Astrocyte (in vitro differentiated cells and primary cell): ENCODE results near the gene GMPPB. TPM values are rescaled to one million over a fixed set of nuclear protein-coding genes. Genes with fewer than 3 reads are reported as not detected.

Experiments
- DNase-seq: peaks from one replicate; pipeline ENCODE4 v3.0.0-alpha.2; 2010; ENCODE audit warnings: low read depth
- FAIRE-seq: peaks from 2 replicates; lab custom pipeline; 2011; peaks lifted over from hg19 to GRCh38; lab: Jason Lieb, UNC
- H2AFZ ChIP-seq: 2 replicates; pipeline ENCODE4 v1.6.0; 2012; ENCODE audit warnings: low read depth, low read length, inconsistent platforms
- H3K27ac ChIP-seq: 2 replicates; pipeline ENCODE4 v1.5.1; 2011; ENCODE audit warnings: low read depth, low read length, inconsistent platforms
- H3K27me3 ChIP-seq: 2 replicates; pipeline ENCODE4 v1.6.0; 2011; ENCODE audit warnings: low read length, inconsistent platforms; ENCODE audit not compliant: insufficient read depth
- H3K36me3 ChIP-seq: 2 replicates; pipeline ENCODE4 v1.5.1; 2011; ENCODE audit warnings: low read length, inconsistent platforms; ENCODE audit not compliant: insufficient read depth
- H3K4me1 ChIP-seq: 2 replicates; pipeline ENCODE4 v1.5.1; 2011; ENCODE audit warnings: low read length, inconsistent platforms; ENCODE audit not compliant: insufficient read depth
- H3K4me2 ChIP-seq: 2 replicates; pipeline ENCODE4 v1.6.0; 2012; ENCODE audit warnings: low read length, inconsistent platforms
- H3K4me3 ChIP-seq: 2 replicates; pipeline ENCODE4 v1.5.1; 2011; ENCODE audit warnings: low read depth, mild to moderate bottlenecking, low read length, inconsistent platforms; ENCODE audit not compliant: insufficient read depth
- H3K79me2 ChIP-seq: 2 replicates; pipeline ENCODE4 v1.6.0; 2012; ENCODE audit warnings: mild to moderate bottlenecking, low read length, inconsistent platforms; ENCODE audit not compliant: insufficient read depth
- H3K9ac ChIP-seq: 2 replicates; pipeline ENCODE4 v1.6.0; 2012; ENCODE audit warnings: mild to moderate bottlenecking, low read length, inconsistent platforms
- H3K9me3 ChIP-seq: 2 replicates; pipeline ENCODE4 v1.5.1; 2012; ENCODE audit warnings: low read depth, mild to moderate bottlenecking, low read length, inconsistent platforms; ENCODE audit not compliant: insufficient read depth
- H4K20me1 ChIP-seq: 2 replicates; pipeline ENCODE4 v1.6.0; 2012; ENCODE audit warnings: low read length, inconsistent platforms; ENCODE audit not compliant: insufficient read depth
- H3K27ac Mint-ChIP-seq: one replicate; pipeline ENCODE4 v1.8.0; 2021; ENCODE audit warnings: mild to moderate bottlenecking, mixed read lengths; ENCODE audit not compliant: unreplicated experiment
- H3K27me3 Mint-ChIP-seq: one replicate; pipeline ENCODE4 v1.8.0; 2021; ENCODE audit warnings: low read depth, mixed read lengths; ENCODE audit not compliant: unreplicated experiment
- H3K36me3 Mint-ChIP-seq: one replicate; pipeline ENCODE4 v1.8.0; 2021; ENCODE audit warnings: low read depth, mixed read lengths; ENCODE audit not compliant: unreplicated experiment
- H3K4me1 Mint-ChIP-seq: one replicate; pipeline ENCODE4 v1.8.0; 2021; ENCODE audit warnings: low read depth, mixed read lengths; ENCODE audit not compliant: unreplicated experiment
- H3K4me3 Mint-ChIP-seq: one replicate; pipeline ENCODE4 v1.8.0; 2021; ENCODE audit warnings: mild to moderate bottlenecking, moderate library complexity, mixed read lengths; ENCODE audit not compliant: unreplicated experiment
- H3K9me3 Mint-ChIP-seq: one replicate; pipeline ENCODE4 v1.8.0; 2021; ENCODE audit warnings: mild to moderate bottlenecking, mixed read lengths; ENCODE audit not compliant: unreplicated experiment
- EZH2 ChIP-seq: IDR thresholded peaks from 2 replicates; pipeline ENCODE4 v1.6.1; 2012; ENCODE audit warnings: mild to moderate bottlenecking, low read length, inconsistent platforms; ENCODE audit not compliant: insufficient read depth
- total RNA-seq: library from RNA; stranded (reverse); gene quantifications from 2 replicates; pipeline ENCODE4 v1.2.1, GENCODE V29; 2021
- TF ChIP-seq, protein P1 (sequence below): IDR thresholded peaks from 2 replicates; pipeline ENCODE4 v1.5.1; 2011; ENCODE audit warnings: low read depth, mild to moderate bottlenecking, inconsistent platforms, low read length, moderate library complexity; ENCODE audit not compliant: insufficient read depth

Gene GMPPB
- total RNA-seq, 1 donor from 2014 or later, result 24.6 TPM

DNA sequence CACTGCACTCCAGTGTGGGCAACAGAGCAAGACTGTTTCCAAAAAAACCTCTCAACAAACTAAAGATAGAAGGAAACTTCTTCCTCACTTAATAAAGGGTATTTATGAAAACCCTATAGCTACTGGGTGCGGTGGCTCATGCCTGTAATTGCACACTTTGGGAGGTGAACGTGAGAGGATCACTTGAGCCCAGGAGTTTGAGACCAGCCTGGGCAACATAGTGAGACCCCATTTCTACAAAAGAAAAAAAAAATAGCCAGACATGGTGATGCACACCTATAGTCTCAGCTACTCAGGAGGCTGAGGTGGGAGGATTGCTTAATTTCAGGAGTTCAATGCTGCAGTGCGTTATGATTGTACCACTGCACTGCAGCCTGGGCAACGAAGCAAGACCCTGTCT is 40.2 kb upstream of the GMPPB start:
- no peak for FAIRE-seq
- H4K20me1 ChIP-seq, result peaks cover 53% of the 10 kb centered on the region
- Mint-ChIP-seq H3K9me3 (no peaks in the 10 kb centered on the region), H3K4me3 (no peak overlapping the region), H3K36me3 (peaks cover 4% of the 10 kb centered on the region), H3K27me3 (no peaks in the 10 kb centered on the region), H3K4me1 (no peaks in the 10 kb centered on the region), H3K27ac (no peak overlapping the region)
- H3K79me2 ChIP-seq, result peaks cover 77% of the 10 kb centered on the region
- no peak for DNase-seq
- no peak overlapping the region for H3K4me2 ChIP-seq
- H3K27me3 ChIP-seq, result no peaks in the 10 kb centered on the region
- H2AFZ ChIP-seq, result no peak overlapping the region
- no peaks in the 10 kb centered on the region for H3K36me3 ChIP-seq
- no peak overlapping the region for H3K9ac ChIP-seq
- TF ChIP-seq, protein P1, sequence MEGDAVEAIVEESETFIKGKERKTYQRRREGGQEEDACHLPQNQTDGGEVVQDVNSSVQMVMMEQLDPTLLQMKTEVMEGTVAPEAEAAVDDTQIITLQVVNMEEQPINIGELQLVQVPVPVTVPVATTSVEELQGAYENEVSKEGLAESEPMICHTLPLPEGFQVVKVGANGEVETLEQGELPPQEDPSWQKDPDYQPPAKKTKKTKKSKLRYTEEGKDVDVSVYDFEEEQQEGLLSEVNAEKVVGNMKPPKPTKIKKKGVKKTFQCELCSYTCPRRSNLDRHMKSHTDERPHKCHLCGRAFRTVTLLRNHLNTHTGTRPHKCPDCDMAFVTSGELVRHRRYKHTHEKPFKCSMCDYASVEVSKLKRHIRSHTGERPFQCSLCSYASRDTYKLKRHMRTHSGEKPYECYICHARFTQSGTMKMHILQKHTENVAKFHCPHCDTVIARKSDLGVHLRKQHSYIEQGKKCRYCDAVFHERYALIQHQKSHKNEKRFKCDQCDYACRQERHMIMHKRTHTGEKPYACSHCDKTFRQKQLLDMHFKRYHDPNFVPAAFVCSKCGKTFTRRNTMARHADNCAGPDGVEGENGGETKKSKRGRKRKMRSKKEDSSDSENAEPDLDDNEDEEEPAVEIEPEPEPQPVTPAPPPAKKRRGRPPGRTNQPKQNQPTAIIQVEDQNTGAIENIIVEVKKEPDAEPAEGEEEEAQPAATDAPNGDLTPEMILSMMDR, result no peak
- no peak for TF ChIP-seq EZH2
- no peak overlapping the region for H3K4me3 ChIP-seq
- H3K4me1 ChIP-seq, result no peaks in the 10 kb centered on the region
- no peaks in the 10 kb centered on the region for H3K9me3 ChIP-seq
- H3K27ac ChIP-seq, result no peak overlapping the region

DNA sequence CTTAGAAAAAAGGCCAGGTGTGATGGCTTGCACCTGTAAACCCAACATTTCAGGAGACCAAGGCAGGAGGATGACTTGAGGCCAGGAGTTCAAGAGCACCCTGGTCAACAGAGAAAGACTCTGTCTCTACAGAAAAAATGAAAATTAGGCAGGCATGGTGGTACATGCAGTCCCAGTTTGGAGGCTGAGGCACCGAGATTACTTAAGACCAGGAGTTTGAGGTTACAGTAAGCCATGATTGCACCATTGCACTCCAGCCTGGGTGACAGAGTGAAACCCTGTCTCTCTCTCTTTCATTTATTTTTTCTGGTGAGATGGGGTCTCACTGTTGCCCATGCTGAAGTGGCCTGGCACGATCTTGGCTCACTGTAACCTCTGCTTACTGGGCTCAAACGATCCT is 37.9 kb upstream of the GMPPB start:
- Histone ChIP-seq H3K27ac (no peak overlapping the region), H3K4me3 (no peak overlapping the region), H3K79me2 (peaks cover 77% of the 10 kb centered on the region), H4K20me1 (peaks cover 55% of the 10 kb centered on the region), H3K4me2 (no peak overlapping the region), H3K36me3 (no peaks in the 10 kb centered on the region), H2AFZ (no peak overlapping the region), H3K9me3 (no peaks in the 10 kb centered on the region), H3K9ac (no peak overlapping the region), H3K4me1 (no peaks in the 10 kb centered on the region), H3K27me3 (no peaks in the 10 kb centered on the region)
- Mint-ChIP-seq H3K36me3 (peaks cover 4% of the 10 kb centered on the region), H3K27me3 (no peaks in the 10 kb centered on the region), H3K4me3 (no peak overlapping the region), H3K27ac (no peak overlapping the region), H3K9me3 (no peaks in the 10 kb centered on the region), H3K4me1 (no peaks in the 10 kb centered on the region)
- DNase-seq (no peak), FAIRE-seq (no peak)
- TF ChIP-seq, protein P1, result no peak
- TF ChIP-seq EZH2, result no peak

DNA sequence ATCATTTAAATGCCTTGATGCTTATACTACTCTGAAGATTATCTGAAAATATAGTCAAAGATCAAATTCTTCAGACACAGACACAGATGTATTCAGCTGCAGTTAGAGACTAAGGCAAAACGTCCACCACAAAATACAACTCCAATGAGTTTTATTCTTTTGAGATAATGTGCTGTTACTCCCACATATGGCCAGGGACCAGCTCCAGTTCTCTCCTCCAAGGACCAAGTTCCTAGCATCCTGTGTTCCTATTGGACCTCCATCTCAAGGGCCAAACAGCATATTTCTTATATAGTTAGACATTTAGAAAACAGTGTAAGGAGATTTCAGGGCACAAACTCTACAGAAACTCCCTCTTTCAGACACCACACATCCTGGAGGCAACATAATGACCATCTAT is 35.5 kb upstream of the GMPPB start:
- Histone ChIP-seq H3K4me2 (no peak overlapping the region), H3K27me3 (no peaks in the 10 kb centered on the region), H3K4me3 (no peak overlapping the region), H3K27ac (no peak overlapping the region), H2AFZ (no peak overlapping the region), H3K79me2 (peaks cover 81% of the 10 kb centered on the region), H3K4me1 (no peaks in the 10 kb centered on the region), H3K9ac (no peak overlapping the region), H4K20me1 (peaks cover 66% of the 10 kb centered on the region), H3K9me3 (no peaks in the 10 kb centered on the region), H3K36me3 (no peaks in the 10 kb centered on the region)
- TF ChIP-seq EZH2, result no peak
- TF ChIP-seq, protein P1, result no peak
- Mint-ChIP-seq H3K27ac (no peak overlapping the region), H3K27me3 (no peaks in the 10 kb centered on the region), H3K36me3 (no peaks in the 10 kb centered on the region), H3K4me3 (no peak overlapping the region), H3K9me3 (no peaks in the 10 kb centered on the region), H3K4me1 (no peaks in the 10 kb centered on the region)
- DNase-seq (no peak), FAIRE-seq (no peak)
